Measurements from ENCODE around the gene SUPT5H. TPM values are rescaled to one million over a fixed set of nuclear protein-coding genes. Genes with fewer than 3 reads are reported as not detected.

The SUPT5H gene
- total and polyA plus RNA-seq, 2 of the 8 experiments (the other 6 are each of a cell fraction or from before 2014, with no cell fraction given) = 77.8 to 111 TPM

DNA sequence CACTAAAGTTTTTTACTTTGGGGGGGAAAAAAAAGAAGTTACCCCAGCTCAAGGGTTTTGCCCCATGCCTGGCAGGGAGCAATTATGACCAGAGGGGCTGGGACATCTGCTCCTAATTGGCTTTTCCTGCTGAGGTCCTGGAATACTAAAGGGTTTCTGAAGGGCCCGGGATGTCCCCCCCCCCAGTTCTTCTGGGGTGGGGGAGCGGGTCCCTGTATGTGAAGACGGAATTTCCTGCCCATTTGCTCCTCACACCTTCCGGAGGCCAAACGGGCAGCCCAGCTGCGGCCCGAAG lies 52.3 kb downstream of the SUPT5H start (continued):
- TF ChIP-seq RXRA (IDR thresholded peaks at IDR 0.05; ENCODE audit: insufficient read depth, low read depth, low read length) = no peak
- no peak for TF ChIP-seq GABPA (IDR thresholded peaks at IDR 0.05; ENCODE audit: borderline replicate concordance, insufficient read depth, low read length)
- no peak for TF ChIP-seq HDAC6 (IDR thresholded peaks at IDR 0.05; ENCODE audit: low read depth, low read length)
- no peak for TF ChIP-seq TAF7 (optimal IDR thresholded peaks at IDR 0.05; ENCODE audit: borderline replicate concordance, low read depth, low read length)
- TF ChIP-seq NRF1 (IDR thresholded peaks at IDR 0.05; ENCODE audit: low read depth, low read length) = no peak
- no peak for TF ChIP-seq POLR2AphosphoS5 (IDR thresholded peaks at IDR 0.05; ENCODE audit: low read depth, low read length)
- TF ChIP-seq SP1 (IDR thresholded peaks at IDR 0.05; ENCODE audit: low read depth, low read length) = no peak
- peak; percentile 38 for TF ChIP-seq CTBP2 (IDR thresholded peaks at IDR 0.05; ENCODE audit: borderline replicate concordance, insufficient read depth, insufficient read length, low read length)
- no peak for TF ChIP-seq BCL11A (IDR thresholded peaks at IDR 0.05; ENCODE audit: low read depth in 2 of 2, low read length in 2 of 2)
- no peak for TF ChIP-seq KDM5A (IDR thresholded peaks at IDR 0.05; ENCODE audit: low read length)
- no peak for TF ChIP-seq NANOG (IDR thresholded peaks at IDR 0.05; ENCODE audit: insufficient read depth, low read depth, low read length, poor library complexity, severe bottlenecking)
- TF ChIP-seq SIX5 (IDR thresholded peaks at IDR 0.05; ENCODE audit: low read depth, low read length) = no peak
- no peak for TF ChIP-seq RFX5 (IDR thresholded peaks at IDR 0.05; ENCODE audit: borderline replicate concordance, low read depth, low read length)
- no peak for TF ChIP-seq SP4 (IDR thresholded peaks at IDR 0.05; ENCODE audit: low read length)
- no peak for TF ChIP-seq CEBPB (IDR thresholded peaks at IDR 0.05; ENCODE audit: low read depth, low read length)
- no peak for TF ChIP-seq CHD1 (IDR thresholded peaks at IDR 0.05; ENCODE audit: low read depth, low read length)
- no peak for TF ChIP-seq BRCA1 (IDR thresholded peaks at IDR 0.05; ENCODE audit: low read depth, low read length)
- peak; percentile 47; the same call in 1 of the 2 replicates for TF ChIP-seq TBP (IDR thresholded peaks at IDR 0.05; ENCODE audit: low read depth, low read length)

Data from H1 (cell line).